ENCODE results near the gene PIGN. TPM values are rescaled to one million over a fixed set of nuclear protein-coding genes. Genes with fewer than 3 reads are reported as not detected.

Gene PIGN
- total and polyA plus RNA-seq, 2 donors from 2014 or later, result 4.5 to 30.5 TPM

GRCh38 chr18:62072370-62072769, 114.5 kb downstream of the PIGN start:
- Histone ChIP-seq H3K27me3 (ENCODE audit: control insufficient read depth, insufficient read depth, low read length) (no peaks in the 10 kb centered on the region), H3K4me3 (ENCODE audit: low read length in 3 of 3) (no peak overlapping the region), H3K27ac (ENCODE audit: low read depth in 2 of 2, low read length in 2 of 2) (no peak overlapping the region), H3K9ac (ENCODE audit: low read length in 3 of 3) (no peak overlapping the region), H3K36me3 (ENCODE audit: control insufficient read depth in 2 of 3, insufficient read depth in 3 of 3, low read length in 3 of 3) (no peaks in the 10 kb centered on the region), H3K4me1 (ENCODE audit: control insufficient read depth in 2 of 3, insufficient read depth in 2 of 3, low read depth in 1 of 3, low read length in 3 of 3) (no peaks in the 10 kb centered on the region), H3K9me3 (ENCODE audit: control insufficient read depth in 2 of 3, insufficient read depth in 1 of 3, low read length in 3 of 3) (no peaks in the 10 kb centered on the region)
- no peak for TF ChIP-seq CTCF (IDR thresholded peaks at IDR 0.05; ENCODE audit: borderline replicate concordance, extremely low read depth, insufficient read depth)
- no peak for DNase-seq
- intact Hi-C loops (cut with DNase I), result no loop called here
- no peak for FAIRE-seq

GRCh38 chr18:62071071-62071470, 115.8 kb downstream of the PIGN start:
- Histone ChIP-seq H3K9ac (ENCODE audit: low read length in 3 of 3) (no peak overlapping the region), H3K27ac (ENCODE audit: low read depth in 2 of 2, low read length in 2 of 2) (no peak overlapping the region), H3K36me3 (ENCODE audit: control insufficient read depth in 2 of 3, insufficient read depth in 3 of 3, low read length in 3 of 3) (no peaks in the 10 kb centered on the region), H3K4me3 (ENCODE audit: low read length in 3 of 3) (no peak overlapping the region), H3K27me3 (ENCODE audit: control insufficient read depth, insufficient read depth, low read length) (no peaks in the 10 kb centered on the region), H3K4me1 (ENCODE audit: control insufficient read depth in 2 of 3, insufficient read depth in 2 of 3, low read depth in 1 of 3, low read length in 3 of 3) (no peaks in the 10 kb centered on the region), H3K9me3 (ENCODE audit: control insufficient read depth in 2 of 3, insufficient read depth in 1 of 3, low read length in 3 of 3) (no peaks in the 10 kb centered on the region)
- no peak for FAIRE-seq
- intact Hi-C loops (cut with DNase I), result no loop called here
- DNase-seq, result no peak
- no peak for TF ChIP-seq CTCF (IDR thresholded peaks at IDR 0.05; ENCODE audit: borderline replicate concordance, extremely low read depth, insufficient read depth)

GRCh38 chr18:62070302-62070701, 116.6 kb downstream of the PIGN start:
- no peak for TF ChIP-seq CTCF (IDR thresholded peaks at IDR 0.05; ENCODE audit: borderline replicate concordance, extremely low read depth, insufficient read depth)
- H3K27me3 ChIP-seq (ENCODE audit: control insufficient read depth, insufficient read depth, low read length), result no peaks in the 10 kb centered on the region
- intact Hi-C loops (cut with DNase I), result no loop called here
- H3K4me1 ChIP-seq (ENCODE audit: control insufficient read depth in 2 of 3, insufficient read depth in 2 of 3, low read depth in 1 of 3, low read length in 3 of 3), result no peaks in the 10 kb centered on the region
- no peaks in the 10 kb centered on the region for H3K9me3 ChIP-seq (ENCODE audit: control insufficient read depth in 2 of 3, insufficient read depth in 1 of 3, low read length in 3 of 3)
- no peak for DNase-seq
- H3K36me3 ChIP-seq (ENCODE audit: control insufficient read depth in 2 of 3, insufficient read depth in 3 of 3, low read length in 3 of 3), result no peaks in the 10 kb centered on the region
- no peak overlapping the region for H3K4me3 ChIP-seq (ENCODE audit: low read length in 3 of 3)
- FAIRE-seq, result no peak
- no peak overlapping the region for H3K27ac ChIP-seq (ENCODE audit: low read depth in 2 of 2, low read length in 2 of 2)
- no peak overlapping the region for H3K9ac ChIP-seq (ENCODE audit: low read length in 3 of 3)

DNA sequence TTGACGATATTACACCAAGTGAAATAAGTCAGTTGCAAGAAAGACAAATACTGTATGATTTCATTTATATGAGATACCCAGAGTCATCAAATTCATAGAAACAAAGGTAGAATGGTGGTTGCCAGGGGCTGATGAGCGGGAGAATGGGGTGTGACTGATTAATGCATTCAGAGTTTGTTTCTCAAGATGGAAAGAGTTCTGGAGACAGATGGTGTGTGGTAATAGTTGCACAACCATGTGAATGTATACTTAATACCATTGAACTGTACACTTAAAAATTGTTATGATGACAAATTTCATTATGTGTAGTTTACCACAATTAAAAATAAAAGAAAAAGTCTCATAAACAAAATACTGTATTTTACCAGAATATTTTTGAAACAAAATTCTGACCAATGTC, 117.3 kb downstream of the PIGN start:
- intact Hi-C loops (cut with DNase I), result no loop called here
- H3K9me3 ChIP-seq (ENCODE audit: control insufficient read depth in 2 of 3, insufficient read depth in 1 of 3, low read length in 3 of 3), result no peaks in the 10 kb centered on the region
- no peak overlapping the region for H3K9ac ChIP-seq (ENCODE audit: low read length in 3 of 3)
- H3K4me3 ChIP-seq (ENCODE audit: low read length in 3 of 3), result no peak overlapping the region
- no peaks in the 10 kb centered on the region for H3K27me3 ChIP-seq (ENCODE audit: control insufficient read depth, insufficient read depth, low read length)
- no peak for FAIRE-seq
- H3K36me3 ChIP-seq (ENCODE audit: control insufficient read depth in 2 of 3, insufficient read depth in 3 of 3, low read length in 3 of 3), result no peaks in the 10 kb centered on the region
- H3K4me1 ChIP-seq (ENCODE audit: control insufficient read depth in 2 of 3, insufficient read depth in 2 of 3, low read depth in 1 of 3, low read length in 3 of 3), result no peaks in the 10 kb centered on the region
- no peak overlapping the region for H3K27ac ChIP-seq (ENCODE audit: low read depth in 2 of 2, low read length in 2 of 2)
- no peak for DNase-seq
- TF ChIP-seq CTCF (IDR thresholded peaks at IDR 0.05; ENCODE audit: borderline replicate concordance, extremely low read depth, insufficient read depth), result no peak
